HEK293 (cell line): ENCODE data around the gene COQ7.

Experiments
- CTCF ChIA-PET: fragments of 350-600 bp; formaldehyde crosslinking; extraction: SDS; loops from one replicate; lab custom pipeline; 2021; ENCODE audit warnings: antibody characterized with exemption; lab: Yijun Ruan, JAX
- POLR2A ChIA-PET: fragments of 300-600 bp; formaldehyde crosslinking; extraction: SDS; loops from one replicate; lab custom pipeline; 2020; ENCODE audit warnings: antibody characterized with exemption, inconsistent platforms; lab: Yijun Ruan, JAX
- H3K27ac ChIP-seq: fragments of 200-500 bp; sonication (Bioruptor generic); 2 replicates; pipeline ENCODE4 v1.5.1; 2014; ENCODE audit warnings: low read depth, low read length, control low read depth, inconsistent platforms; ENCODE audit errors: extremely low read depth
- H3K36me3 ChIP-seq, 2 experiments: fragments of 200-500 bp in 1 of 2; sonication (Bioruptor generic) in 1 of 2; 1 replicate in 1 of 2; 2 replicates in 1 of 2; pipeline ENCODE4 v1.5.1; 2014 to 2017; ENCODE audit warnings: inconsistent platforms in 2 of 2, low read length in 2 of 2; ENCODE audit not compliant: control insufficient read depth in 2 of 2, insufficient read depth in 1 of 2
- H3K4me1 ChIP-seq: fragments of 200-500 bp; sonication (Bioruptor generic); 2 replicates; pipeline ENCODE4 v1.5.1; 2014; ENCODE audit warnings: mild to moderate bottlenecking, low read length, inconsistent platforms; ENCODE audit not compliant: control insufficient read depth, insufficient read depth
- H3K4me3 ChIP-seq: 2 replicates; pipeline ENCODE4 v1.5.1; 2011; ENCODE audit warnings: low read depth, mild to moderate bottlenecking, control low read depth, low read length, moderate library complexity
- H3K9me3 ChIP-seq: fragments of 200-500 bp; sonication (Bioruptor generic); 2 replicates; pipeline ENCODE4 v1.5.1; 2014; ENCODE audit warnings: low read depth, low read length, inconsistent platforms; ENCODE audit not compliant: control insufficient read depth, insufficient read depth
- BCL11B ChIP-seq: fragments of 450-650 bp; formaldehyde crosslinking; IDR thresholded peaks from 2 replicates; pipeline ENCODE4 v1.5.1; 2016; ENCODE audit warnings: low read depth, missing biosample characterization, missing genetic modification characterization
- GLIS1 ChIP-seq: fragments of 450-650 bp; formaldehyde crosslinking; IDR thresholded peaks from 2 replicates; pipeline ENCODE4 v1.5.1; 2016; ENCODE audit warnings: missing biosample characterization, missing genetic modification characterization
- PRDM10 ChIP-seq: fragments of 450-650 bp; formaldehyde crosslinking; IDR thresholded peaks from 2 replicates; pipeline ENCODE4 v1.5.1; 2016; ENCODE audit warnings: missing biosample characterization, missing genetic modification characterization
- WT1 ChIP-seq: fragments of 450-650 bp; formaldehyde crosslinking; IDR thresholded peaks from 2 replicates; pipeline ENCODE4 v1.5.1; 2016; ENCODE audit warnings: missing biosample characterization, missing genetic modification characterization
- ZBTB7A ChIP-seq: fragments of 450-650 bp; formaldehyde crosslinking; IDR thresholded peaks from 2 replicates; pipeline ENCODE4 v1.5.1; 2016; ENCODE audit warnings: low read depth, missing biosample characterization, missing genetic modification characterization
- ZFP37 ChIP-seq: fragments of 450-650 bp; formaldehyde crosslinking; IDR thresholded peaks from 2 replicates; pipeline ENCODE4 v1.5.1; 2016; ENCODE audit warnings: missing biosample characterization, missing genetic modification characterization
- ZNF121 ChIP-seq: fragments of 450-650 bp; formaldehyde crosslinking; IDR thresholded peaks from 2 replicates; pipeline ENCODE4 v1.5.1; 2016; ENCODE audit warnings: missing biosample characterization, missing genetic modification characterization
- ZNF169 ChIP-seq: fragments of 450-650 bp; formaldehyde crosslinking; IDR thresholded peaks from 2 replicates; pipeline ENCODE4 v1.5.1; 2016; ENCODE audit warnings: missing biosample characterization, missing genetic modification characterization
- ZNF175 ChIP-seq: fragments of 450-650 bp; formaldehyde crosslinking; IDR thresholded peaks from 2 replicates; pipeline ENCODE4 v1.5.1; 2016; ENCODE audit warnings: missing biosample characterization, missing genetic modification characterization
- ZNF211 ChIP-seq: fragments of 450-650 bp; formaldehyde crosslinking; IDR thresholded peaks from 2 replicates; pipeline ENCODE4 v1.5.1; 2016; ENCODE audit warnings: low read depth, missing biosample characterization, missing genetic modification characterization
- ZNF311 ChIP-seq: fragments of 450-650 bp; formaldehyde crosslinking; IDR thresholded peaks from 2 replicates; pipeline ENCODE4 v1.5.1; 2017; ENCODE audit warnings: missing biosample characterization, missing genetic modification characterization, borderline replicate concordance
- ZNF639 ChIP-seq: fragments of 450-650 bp; formaldehyde crosslinking; IDR thresholded peaks from 2 replicates; pipeline ENCODE4 v1.5.1; 2016; ENCODE audit warnings: missing biosample characterization, missing genetic modification characterization
- ZNF776 ChIP-seq: fragments of 450-650 bp; formaldehyde crosslinking; IDR thresholded peaks from 2 replicates; pipeline ENCODE4 v1.5.0; 2017; ENCODE audit warnings: missing biosample characterization, missing genetic modification characterization, borderline replicate concordance
- ZSCAN18 ChIP-seq: fragments of 450-650 bp; formaldehyde crosslinking; IDR thresholded peaks from 2 replicates; pipeline ENCODE4 v1.5.1; 2016; ENCODE audit warnings: missing biosample characterization, missing genetic modification characterization

Gene COQ7

DNA sequence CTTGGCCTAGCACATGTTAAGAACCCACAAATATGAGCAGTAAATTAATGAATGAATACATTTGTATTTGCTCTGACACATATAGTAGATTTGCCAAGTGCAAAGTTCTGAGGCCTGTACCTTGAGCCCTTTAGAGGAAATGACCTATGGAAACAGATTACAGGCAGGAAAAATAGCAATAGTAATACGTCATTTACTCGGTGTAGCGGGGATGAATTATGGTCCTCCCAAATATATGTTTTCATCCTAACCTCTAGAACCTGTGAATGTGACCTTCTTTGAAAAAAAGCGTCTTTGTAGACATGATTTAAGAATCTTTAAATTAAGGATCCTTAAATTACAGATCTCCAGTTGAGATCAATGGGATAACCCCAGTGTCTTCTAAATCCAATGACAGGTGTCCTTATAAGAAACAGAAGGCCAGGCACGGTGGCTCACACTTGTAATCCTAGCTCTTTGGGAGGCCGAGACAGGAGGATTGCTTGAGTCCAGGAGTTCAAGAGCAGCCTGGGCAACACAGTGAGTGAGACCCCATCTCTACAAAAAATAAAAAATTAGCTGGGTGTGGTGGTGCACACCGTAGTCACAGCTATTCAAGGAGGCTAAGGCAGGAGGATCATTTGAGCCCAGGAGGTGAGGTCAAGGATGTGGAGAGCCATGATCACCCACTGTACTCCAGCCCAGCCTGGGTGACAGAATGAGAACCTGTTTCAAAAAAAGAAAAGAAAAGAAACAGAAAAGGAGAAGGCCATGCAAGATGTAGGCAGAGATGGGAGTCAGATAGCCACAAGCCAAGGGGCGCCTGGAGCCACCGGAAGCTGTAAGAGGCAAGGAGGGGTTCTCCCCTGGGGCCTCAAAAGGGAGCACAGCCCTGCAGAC is 41.2 kb downstream of the COQ7 start (continued):
- TF ChIP-seq PRDM10 (no peak), ZNF211 (tag by site-specific recombination) (no peak)

DNA sequence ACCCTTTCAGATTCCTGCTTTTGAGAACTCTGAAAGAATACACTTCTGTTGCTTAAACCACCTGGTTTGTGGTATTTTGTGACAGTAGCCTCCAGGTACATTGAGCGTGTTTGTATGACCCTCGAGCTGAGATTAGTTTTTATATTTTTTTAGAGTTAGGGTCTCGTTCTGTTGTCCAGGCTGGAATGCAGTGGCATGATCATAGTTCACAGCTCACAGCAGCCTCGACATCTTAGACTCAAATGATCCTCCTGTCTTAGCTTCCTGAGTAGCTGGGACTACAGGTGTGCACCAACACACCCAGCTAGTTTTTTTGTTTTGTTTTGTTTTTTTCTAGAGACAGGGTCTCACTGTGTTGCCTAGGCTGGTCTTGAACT is 41.9 kb downstream of the COQ7 start:
- ChIA-PET POLR2A (no interaction called here), CTCF (interaction anchor here (1.0 kb wide), 1 partner anchor 22 kb away, joined by 3 read pairs; no protein-coding TSS in a partner anchor)
- Histone ChIP-seq H3K9me3 (no peaks in the 10 kb centered on the region), H3K4me3 (no peak overlapping the region), H3K4me1 (no peaks in the 10 kb centered on the region; the same call in 1 of the 2 replicates), H3K36me3 (no peaks in the 10 kb centered on the region), H3K27ac (no peak overlapping the region)
- TF ChIP-seq ZSCAN18 (tag by site-specific recombination) (no peak), ZNF776 (no peak), ZNF175 (tag by site-specific recombination) (no peak), BCL11B (tag by site-specific recombination) (no peak), ZNF311 (tag by site-specific recombination) (no peak), GLIS1 (no peak), ZNF169 (tag by site-specific recombination) (no peak), ZBTB7A (no peak), ZFP37 (tag by site-specific recombination) (no peak)

DNA sequence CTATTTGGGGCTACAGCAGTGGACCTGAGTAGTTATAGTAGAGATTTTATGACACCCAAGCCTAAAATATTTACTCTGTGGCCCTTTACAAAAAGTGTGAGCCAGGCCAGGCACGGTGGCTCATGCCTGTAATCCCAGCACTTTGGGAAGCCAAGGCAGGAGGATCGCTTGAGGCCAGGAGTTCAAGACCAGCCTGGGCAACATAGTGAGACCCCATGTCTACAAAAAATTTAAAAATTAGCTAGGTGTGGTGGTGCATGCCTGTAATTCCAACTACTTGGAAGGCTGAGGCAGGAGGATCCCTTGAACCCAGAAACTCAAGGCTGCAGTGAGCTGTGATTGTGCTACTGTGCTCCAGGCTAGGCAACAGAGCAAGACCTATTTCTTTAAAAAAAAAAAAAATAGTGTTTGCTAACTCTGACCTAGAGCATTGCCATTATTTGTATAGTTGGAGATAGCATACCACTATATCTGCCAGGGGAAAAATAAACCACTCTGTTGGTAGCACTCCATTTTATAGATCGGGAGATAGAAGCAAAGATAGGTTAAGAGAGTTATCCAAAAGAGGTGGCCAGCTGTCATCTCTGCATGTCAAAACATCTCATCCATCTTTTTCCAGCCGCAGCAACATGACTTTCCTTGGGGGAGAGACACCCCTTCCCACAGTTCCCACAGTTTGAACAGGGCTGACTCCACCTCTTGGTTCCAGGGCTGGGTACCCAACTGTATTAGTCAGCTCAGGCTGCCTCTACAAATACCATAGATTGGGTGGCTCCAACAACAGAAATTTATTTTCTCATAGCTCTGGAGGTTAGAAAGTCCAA is 43.3 kb downstream of the COQ7 start:
- H3K4me3 ChIP-seq = no peak overlapping the region
- ChIA-PET CTCF (interaction anchor here (0.7 kb wide), 1 partner anchor 26 kb away, joined by 5 read pairs; no protein-coding TSS in a partner anchor), POLR2A (no interaction called here)
- H3K36me3 ChIP-seq = peaks cover 0 to 12% of the 10 kb centered on the region in 2 experiments; a peak in 1 of 3 replicates
- H3K9me3 ChIP-seq = no peaks in the 10 kb centered on the region
- TF ChIP-seq ZNF639 (tag by site-specific recombination) (no peak), ZNF121 (tag by site-specific recombination) (peak; percentile 90), WT1 (tag by site-specific recombination) (no peak), PRDM10 (peak; percentile 47; the same call in 1 of the 2 replicates)
- no peaks in the 10 kb centered on the region; the same call in 1 of the 2 replicates for H3K4me1 ChIP-seq
- no peak overlapping the region for H3K27ac ChIP-seq
